HFFc6 (cell line): ENCODE data around the gene C11orf58. TPM values are rescaled to one million over a fixed set of nuclear protein-coding genes. Genes with fewer than 3 reads are reported as not detected.

Experiments
- DNase-seq: peaks from one replicate; pipeline ENCODE4 v3.0.0-alpha.2; 2018
- H3K27ac Mint-ChIP-seq: 2 replicates; pipeline ENCODE4 v1.8.0; 2020; ENCODE audit warnings: mild to moderate bottlenecking, mixed read lengths
- H3K27me3 Mint-ChIP-seq: 2 replicates; pipeline ENCODE4 v1.8.0; 2021; ENCODE audit warnings: mild to moderate bottlenecking, moderate library complexity, mixed read lengths; ENCODE audit not compliant: insufficient read depth
- H3K36me3 Mint-ChIP-seq: 2 replicates; pipeline ENCODE4 v1.8.0; 2021; ENCODE audit warnings: low read depth, mixed read lengths
- H3K4me1 Mint-ChIP-seq: 2 replicates; pipeline ENCODE4 v1.8.0; 2020; ENCODE audit warnings: low read depth, mixed read lengths
- H3K4me3 Mint-ChIP-seq: 2 replicates; pipeline ENCODE4 v1.8.0; 2020; ENCODE audit warnings: mild to moderate bottlenecking, moderate library complexity, mixed read lengths
- H3K9me3 Mint-ChIP-seq: 2 replicates; pipeline ENCODE4 v1.8.0; 2020; ENCODE audit warnings: mild to moderate bottlenecking, mixed read lengths
- CTCF ChIP-seq: fragments of 200-600 bp; sonication (generic); IDR thresholded peaks from 2 replicates; pipeline ENCODE4 v1.5.0; 2021; ENCODE audit warnings: antibody characterized with exemption, mild to moderate bottlenecking
- total RNA-seq, 6 experiments: library from RNA; stranded (reverse); fragmentation: NEBNext Ultra II Directional; extraction: Animal tissue kit (Norgen Biotek cat#: 25700); gene quantifications; 2 replicates in 1 of 6; 3 replicates in 5 of 6; pipeline ENCODE4 v1.2.3, GENCODE V29; 2021

The C11orf58 gene
- total RNA-seq, 6 experiments from 2014 or later: 107 to 166 (median 144) TPM

GRCh38 chr11:16758382-16759024 is 20.1 kb downstream of the C11orf58 start:
- H3K27ac Mint-ChIP-seq: no peak overlapping the region
- TF ChIP-seq CTCF: no peak
- H3K4me3 Mint-ChIP-seq: no peak overlapping the region
- DNase-seq: no peak
- peaks cover 20% of the 10 kb centered on the region for H3K4me1 Mint-ChIP-seq
- no peaks in the 10 kb centered on the region; the same call in 1 of the 2 replicates for H3K27me3 Mint-ChIP-seq
- H3K9me3 Mint-ChIP-seq: no peaks in the 10 kb centered on the region
- peaks cover 27% of the 10 kb centered on the region; the same call in 1 of the 2 replicates for H3K36me3 Mint-ChIP-seq

- Mint-ChIP-seq H3K9me3 (no peaks in the 10 kb centered on the region), H3K4me3 (no peak overlapping the region), H3K27ac (peak overlapping the region; percentile 2; the same call in 1 of the 2 replicates), H3K4me1 (peaks cover 20% of the 10 kb centered on the region), H3K36me3 (peaks cover 23% of the 10 kb centered on the region; the same call in 1 of the 2 replicates), H3K27me3 (no peaks in the 10 kb centered on the region; the same call in 1 of the 2 replicates)
- no peak for TF ChIP-seq CTCF
- no peak for DNase-seq
These were observed 21.5 kb downstream of the C11orf58 start for GRCh38 chr11:16759857-16760508.

GRCh38 chr11:16763746-16764145 is 25.3 kb downstream of the C11orf58 start:
- Mint-ChIP-seq H3K27ac (no peak overlapping the region), H3K9me3 (no peaks in the 10 kb centered on the region), H3K27me3 (peaks cover 7% of the 10 kb centered on the region; the same call in 1 of the 2 replicates), H3K4me3 (no peak overlapping the region), H3K36me3 (no peaks in the 10 kb centered on the region), H3K4me1 (peaks cover 20% of the 10 kb centered on the region)
- DNase-seq: no peak
- TF ChIP-seq CTCF: no peak

- Mint-ChIP-seq H3K4me3 (no peak overlapping the region), H3K27ac (no peak overlapping the region), H3K27me3 (peaks cover 11% of the 10 kb centered on the region), H3K4me1 (peaks cover 9% of the 10 kb centered on the region), H3K36me3 (no peaks in the 10 kb centered on the region), H3K9me3 (no peaks in the 10 kb centered on the region)
- TF ChIP-seq CTCF: no peak
- no peak for DNase-seq
These were observed 26.4 kb downstream of the C11orf58 start for GRCh38 chr11:16764888-16765287.

- TF ChIP-seq CTCF: no peak
- Mint-ChIP-seq H3K4me1 (no peaks in the 10 kb centered on the region; the same call in 1 of the 2 replicates), H3K27ac (no peak overlapping the region), H3K9me3 (no peaks in the 10 kb centered on the region), H3K4me3 (no peak overlapping the region), H3K36me3 (no peaks in the 10 kb centered on the region), H3K27me3 (peaks cover 22% of the 10 kb centered on the region)
- no peak for DNase-seq
These were observed 28.7 kb downstream of the C11orf58 start for GRCh38 chr11:16767137-16767536.
